ENCODE results near the gene RNF225. TPM values are rescaled to one million over a fixed set of nuclear protein-coding genes. Genes with fewer than 3 reads are reported as not detected.

The RNF225 gene
- total RNA-seq, 6 donors from 2014 or later: 0.27 to 5.2 (median 2.0) TPM; not detected in 3

DNA sequence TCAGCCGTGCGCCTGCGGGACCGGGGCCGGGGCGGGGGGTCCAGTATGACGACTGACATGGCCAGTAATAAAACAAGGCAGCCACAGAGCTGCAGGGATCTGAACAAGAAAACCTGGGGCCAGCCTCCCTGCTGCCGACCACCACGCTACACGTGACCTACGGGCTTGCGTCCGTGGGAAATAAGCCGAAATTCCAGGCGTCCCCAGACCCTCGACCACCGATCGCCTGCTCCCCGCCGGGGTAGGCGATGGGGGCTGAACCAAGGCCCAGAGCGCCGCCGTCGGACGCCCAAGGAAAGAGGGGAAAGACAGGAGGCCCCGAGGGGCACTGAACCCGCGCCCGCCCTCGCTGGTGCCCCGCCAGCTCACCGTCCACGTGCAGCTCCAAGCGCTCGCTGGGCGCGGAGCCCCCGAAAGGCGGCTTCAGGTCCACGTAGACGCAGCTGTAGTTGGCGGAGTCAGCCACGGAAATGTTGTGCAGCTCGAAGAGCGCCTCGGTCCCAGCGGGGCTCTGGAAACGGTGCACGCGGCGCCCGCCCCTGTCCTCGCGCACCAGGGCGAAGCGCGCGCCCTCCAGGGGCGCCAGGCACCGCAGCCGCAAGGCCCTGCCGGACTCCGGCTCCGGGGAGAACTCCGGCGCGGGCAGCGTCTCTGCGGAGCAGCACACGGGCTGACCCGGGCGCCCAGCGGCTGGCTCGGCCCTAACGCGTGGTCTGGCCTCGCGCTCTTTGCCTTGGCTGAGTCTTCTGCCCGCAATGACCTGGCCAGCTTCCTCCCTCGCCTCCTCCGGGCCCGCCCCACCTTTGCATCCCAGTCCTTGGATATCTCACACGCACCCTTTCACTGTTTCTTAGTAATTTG lies 45.2 kb upstream of the RNF225 start:
- peaks cover 10 to 32% (median 19%) of the 10 kb centered on the region in 4 donors for H3K4me1 ChIP-seq
- no peak overlapping the region for H3K27ac ChIP-seq
- H3K4me3 ChIP-seq: peak overlapping the region in 2 of 4 donors; percentile 9 to 26
- no peaks in the 10 kb centered on the region for H3K9me3 ChIP-seq
- peak in 1 of 2 donors; percentile 85 for DNase-seq
- H3K36me3 ChIP-seq: peaks cover 0 to 11% (median 0%) of the 10 kb centered on the region in 4 donors
- ATAC-seq (ENCODE audit: low FRiP score in 2 of 2): no peak
- WGBS, 2 donors: 57 to 65% methylated on average over 34 to 54 of the region's 84 CpGs
- peaks cover 0 to 15% (median 2%) of the 10 kb centered on the region in 4 donors for H3K27me3 ChIP-seq
- TF ChIP-seq EP300 (IDR thresholded peaks at IDR 0.05): no peak
- TF ChIP-seq POLR2A (IDR thresholded peaks at IDR 0.05): no peak
- TF ChIP-seq POLR2AphosphoS5 (IDR thresholded peaks at IDR 0.05): no peak
- TF ChIP-seq, protein P1, sequence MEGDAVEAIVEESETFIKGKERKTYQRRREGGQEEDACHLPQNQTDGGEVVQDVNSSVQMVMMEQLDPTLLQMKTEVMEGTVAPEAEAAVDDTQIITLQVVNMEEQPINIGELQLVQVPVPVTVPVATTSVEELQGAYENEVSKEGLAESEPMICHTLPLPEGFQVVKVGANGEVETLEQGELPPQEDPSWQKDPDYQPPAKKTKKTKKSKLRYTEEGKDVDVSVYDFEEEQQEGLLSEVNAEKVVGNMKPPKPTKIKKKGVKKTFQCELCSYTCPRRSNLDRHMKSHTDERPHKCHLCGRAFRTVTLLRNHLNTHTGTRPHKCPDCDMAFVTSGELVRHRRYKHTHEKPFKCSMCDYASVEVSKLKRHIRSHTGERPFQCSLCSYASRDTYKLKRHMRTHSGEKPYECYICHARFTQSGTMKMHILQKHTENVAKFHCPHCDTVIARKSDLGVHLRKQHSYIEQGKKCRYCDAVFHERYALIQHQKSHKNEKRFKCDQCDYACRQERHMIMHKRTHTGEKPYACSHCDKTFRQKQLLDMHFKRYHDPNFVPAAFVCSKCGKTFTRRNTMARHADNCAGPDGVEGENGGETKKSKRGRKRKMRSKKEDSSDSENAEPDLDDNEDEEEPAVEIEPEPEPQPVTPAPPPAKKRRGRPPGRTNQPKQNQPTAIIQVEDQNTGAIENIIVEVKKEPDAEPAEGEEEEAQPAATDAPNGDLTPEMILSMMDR (IDR thresholded peaks at IDR 0.05): no peak

- peaks cover 10 to 36% (median 20%) of the 10 kb centered on the region in 4 donors for H3K4me1 ChIP-seq
- peak in 1 of 2 donors; percentile 71 for DNase-seq
- TF ChIP-seq EP300 (IDR thresholded peaks at IDR 0.05) (no peak), POLR2A (IDR thresholded peaks at IDR 0.05) (no peak), POLR2AphosphoS5 (IDR thresholded peaks at IDR 0.05) (no peak)
- TF ChIP-seq, protein P1 (IDR thresholded peaks at IDR 0.05): no peak
- peak overlapping the region in 1 of 4 donors; percentile 9 for H3K4me3 ChIP-seq
- peaks cover 0 to 11% (median 0%) of the 10 kb centered on the region in 4 donors for H3K36me3 ChIP-seq
- no peak overlapping the region for H3K27ac ChIP-seq
- no peaks in the 10 kb centered on the region for H3K9me3 ChIP-seq
- peaks cover 0 to 15% (median 3%) of the 10 kb centered on the region in 4 donors for H3K27me3 ChIP-seq
- ATAC-seq (ENCODE audit: low FRiP score in 2 of 2): no peak
- WGBS, 2 donors: 74 to 76% methylated on average over 30 to 32 of the region's 34 CpGs
Measured at GRCh38 chr19:58350871-58351557, 44.4 kb upstream of the RNF225 start.

DNA sequence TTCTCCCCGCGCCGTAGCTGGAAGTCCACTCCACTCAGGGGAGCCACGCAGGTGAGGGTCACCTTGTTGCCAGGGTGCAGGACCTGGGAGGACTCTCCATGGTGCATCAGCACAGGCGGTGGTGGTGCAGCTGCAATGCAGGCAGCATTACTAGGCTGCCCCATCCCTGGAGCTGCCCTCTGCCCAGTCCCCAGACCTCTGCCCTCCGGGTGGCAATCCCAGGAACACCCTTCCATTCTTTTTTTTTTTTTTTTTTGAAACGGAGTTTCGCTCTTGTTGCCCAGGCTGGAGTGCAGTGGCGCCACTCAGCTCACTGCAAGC lies 43.9 kb upstream of the RNF225 start:
- H3K4me3 ChIP-seq: no peak overlapping the region
- H3K36me3 ChIP-seq: peaks cover 0 to 11% (median 0%) of the 10 kb centered on the region in 4 donors
- WGBS, 2 donors: 82 to 94% methylated on average over 5 to 9 of the region's 9 CpGs
- H3K9me3 ChIP-seq: no peaks in the 10 kb centered on the region
- no peak overlapping the region for H3K27ac ChIP-seq
- peaks cover 12 to 39% (median 23%) of the 10 kb centered on the region in 4 donors for H3K4me1 ChIP-seq
- no peak for DNase-seq
- no peak for ATAC-seq (ENCODE audit: low FRiP score in 2 of 2)
- peaks cover 0 to 20% (median 3%) of the 10 kb centered on the region in 4 donors for H3K27me3 ChIP-seq
- TF ChIP-seq, protein P1 (IDR thresholded peaks at IDR 0.05): no peak
- TF ChIP-seq POLR2A (IDR thresholded peaks at IDR 0.05): no peak
- TF ChIP-seq POLR2AphosphoS5 (IDR thresholded peaks at IDR 0.05): no peak
- no peak for TF ChIP-seq EP300 (IDR thresholded peaks at IDR 0.05)

GRCh38 chr19:58351990-58352755 lies 43.3 kb upstream of the RNF225 start:
- H3K27ac ChIP-seq: no peak overlapping the region
- no peak for ATAC-seq (ENCODE audit: low FRiP score in 2 of 2)
- peaks cover 0 to 23% (median 5%) of the 10 kb centered on the region in 4 donors for H3K27me3 ChIP-seq
- H3K9me3 ChIP-seq: no peaks in the 10 kb centered on the region
- 80 to 91% methylated on average over 14 to 23 of the region's 23 CpGs for WGBS, 2 donors
- peak in 1 of 2 donors; percentile 32 for DNase-seq
- TF ChIP-seq POLR2A (IDR thresholded peaks at IDR 0.05) (no peak), POLR2AphosphoS5 (IDR thresholded peaks at IDR 0.05) (no peak), EP300 (IDR thresholded peaks at IDR 0.05) (no peak)
- TF ChIP-seq, protein P1 (IDR thresholded peaks at IDR 0.05): no peak
- H3K36me3 ChIP-seq: peaks cover 0 to 11% (median 0%) of the 10 kb centered on the region in 4 donors
- H3K4me3 ChIP-seq: no peak overlapping the region
- H3K4me1 ChIP-seq: peaks cover 16 to 39% (median 24%) of the 10 kb centered on the region in 4 donors
